ENCODE measurements around the gene BLCAP.
A peak's percentile ranks its signal among the peaks of the same experiment; 100 is the strongest.
"Not testable (repeated sequence)": the region's sequence is repeated elsewhere in the genome, so short reads cannot be mapped to it uniquely, and the experiment has no call there.

Gene BLCAP

DNA sequence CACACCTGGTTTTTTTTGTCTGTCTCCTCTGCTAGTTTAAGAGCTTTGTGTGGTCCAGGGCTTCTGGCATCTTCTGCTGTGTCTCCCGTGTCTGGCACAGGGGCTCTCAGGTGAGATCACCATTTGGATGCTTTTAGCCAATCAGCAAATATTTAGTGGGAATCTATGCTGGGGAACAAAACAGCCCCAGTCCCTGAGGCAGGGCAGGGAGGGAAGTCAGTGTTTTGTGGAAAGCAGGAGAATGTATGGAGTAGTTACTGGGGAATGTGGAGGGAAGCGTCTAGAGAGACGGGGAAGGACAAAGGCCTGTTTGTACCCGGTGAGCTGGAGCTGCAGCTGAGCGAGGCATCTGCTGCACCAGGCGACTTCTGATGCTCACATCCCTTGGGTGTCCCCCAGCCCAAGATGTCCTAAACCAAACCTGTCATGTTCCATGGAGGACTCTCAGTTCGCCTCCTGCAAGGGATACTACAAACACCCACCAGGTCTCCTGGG lies 55.9 kb downstream of the BLCAP start:
- H3K4me1 Mint-ChIP-seq, result no peaks in the 10 kb centered on the region
- H3K27me3 Mint-ChIP-seq, result peaks cover 16% of the 10 kb centered on the region
- ATAC-seq, result no peak
- no peak for DNase-seq
- H3K27ac Mint-ChIP-seq, result no peak overlapping the region
- no peaks in the 10 kb centered on the region for H3K9me3 Mint-ChIP-seq
- H3K4me3 Mint-ChIP-seq, result no peak overlapping the region

DNA sequence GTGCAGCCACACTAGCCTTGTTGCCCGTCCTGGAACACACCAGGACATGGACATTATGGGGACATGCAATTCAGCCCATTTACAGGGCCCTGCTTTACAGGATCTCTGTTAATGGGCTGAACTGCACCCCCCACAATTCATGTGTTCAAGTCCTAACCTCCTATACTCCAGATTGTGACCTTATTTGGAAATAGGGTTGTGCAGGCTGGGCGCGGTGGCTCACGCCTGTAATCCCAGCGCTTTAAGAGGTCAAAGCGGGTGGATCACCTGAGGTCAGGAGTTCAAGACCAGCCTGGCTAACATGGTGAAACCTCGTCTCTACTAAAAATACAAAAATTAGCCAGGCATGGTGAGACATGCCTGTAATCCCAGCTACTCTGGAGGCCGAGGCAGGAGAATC lies 57.5 kb downstream of the BLCAP start:
- H3K4me3 Mint-ChIP-seq, H3K9me3 Mint-ChIP-seq, DNase-seq, ATAC-seq, H3K4me1 Mint-ChIP-seq: not testable (repeated sequence)
- H3K27me3 Mint-ChIP-seq, result peaks cover 17% of the 10 kb centered on the region
- H3K27ac Mint-ChIP-seq, result peak overlapping the region in 1 of 2 donors; percentile 10

DNA sequence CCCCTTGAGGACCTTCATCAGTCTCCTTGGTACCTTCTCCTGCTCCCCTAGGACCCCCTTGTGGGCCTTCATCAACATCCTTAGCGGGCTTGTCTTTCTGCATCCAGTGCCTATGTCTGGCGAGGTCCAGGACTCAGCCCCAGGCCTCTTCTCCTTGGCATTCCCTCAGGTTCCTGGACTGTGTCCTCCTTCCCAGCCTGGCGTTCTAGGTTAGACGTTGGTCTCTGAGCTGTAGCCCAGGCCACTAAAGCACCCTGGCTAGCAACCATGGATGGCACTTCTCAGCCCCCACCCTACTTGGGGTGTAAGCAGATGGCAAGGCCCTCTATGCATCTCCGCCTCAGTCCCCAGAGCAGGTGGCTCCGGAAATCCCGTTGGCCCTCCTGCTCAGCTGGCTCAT lies 58.1 kb downstream of the BLCAP start:
- no peak for ATAC-seq
- no peak overlapping the region for H3K27ac Mint-ChIP-seq
- DNase-seq, result no peak
- peaks cover 23% of the 10 kb centered on the region for H3K27me3 Mint-ChIP-seq
- H3K9me3 Mint-ChIP-seq, result no peaks in the 10 kb centered on the region
- H3K4me3 Mint-ChIP-seq, result no peak overlapping the region
- H3K4me1 Mint-ChIP-seq, result no peaks in the 10 kb centered on the region

DNA sequence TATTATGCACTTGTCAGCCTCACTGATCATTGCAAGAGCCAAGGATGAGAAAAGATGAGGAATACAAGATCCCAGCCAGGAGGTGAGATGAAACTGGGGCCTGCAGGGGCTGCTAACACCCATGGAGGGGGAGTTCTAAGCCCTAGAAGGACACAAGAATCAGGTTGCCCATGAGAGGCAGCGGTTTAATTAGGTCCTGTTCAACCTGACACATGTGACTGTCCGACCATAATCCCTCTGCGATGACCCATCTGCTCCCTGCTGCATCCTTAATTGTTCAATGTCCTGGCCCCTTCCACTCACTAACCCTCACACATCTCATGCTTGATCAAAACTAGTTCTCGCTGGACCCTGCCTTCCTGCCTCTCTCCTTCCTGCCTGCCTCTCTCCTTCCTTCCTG lies 58.8 kb downstream of the BLCAP start:
- H3K4me1 Mint-ChIP-seq, result no peaks in the 10 kb centered on the region
- DNase-seq, result no peak
- ATAC-seq, result no peak
- peaks cover 25% of the 10 kb centered on the region for H3K27me3 Mint-ChIP-seq
- H3K9me3 Mint-ChIP-seq, result no peaks in the 10 kb centered on the region
- no peak overlapping the region for H3K4me3 Mint-ChIP-seq
- H3K27ac Mint-ChIP-seq, result no peak overlapping the region

Data from stimulated activated naive CD8-positive, alpha-beta T cell treated with anti-CD3 and anti-CD28 coated beads, Interleukin-15, amount 100 ng/mL, for 72 hours (primary cell).